GM19193 (cell line): ENCODE measurements around the gene CD82.
A peak's percentile ranks its signal among the peaks of the same experiment; 100 is the strongest.

Experiments used
- POLR2A ChIP-seq: IDR thresholded peaks from 4 replicates; pipeline ENCODE4 v1.6.1; 2011; ENCODE audit not compliant: insufficient read depth, insufficient read length; ENCODE audit errors: extremely low read depth

Gene CD82

DNA sequence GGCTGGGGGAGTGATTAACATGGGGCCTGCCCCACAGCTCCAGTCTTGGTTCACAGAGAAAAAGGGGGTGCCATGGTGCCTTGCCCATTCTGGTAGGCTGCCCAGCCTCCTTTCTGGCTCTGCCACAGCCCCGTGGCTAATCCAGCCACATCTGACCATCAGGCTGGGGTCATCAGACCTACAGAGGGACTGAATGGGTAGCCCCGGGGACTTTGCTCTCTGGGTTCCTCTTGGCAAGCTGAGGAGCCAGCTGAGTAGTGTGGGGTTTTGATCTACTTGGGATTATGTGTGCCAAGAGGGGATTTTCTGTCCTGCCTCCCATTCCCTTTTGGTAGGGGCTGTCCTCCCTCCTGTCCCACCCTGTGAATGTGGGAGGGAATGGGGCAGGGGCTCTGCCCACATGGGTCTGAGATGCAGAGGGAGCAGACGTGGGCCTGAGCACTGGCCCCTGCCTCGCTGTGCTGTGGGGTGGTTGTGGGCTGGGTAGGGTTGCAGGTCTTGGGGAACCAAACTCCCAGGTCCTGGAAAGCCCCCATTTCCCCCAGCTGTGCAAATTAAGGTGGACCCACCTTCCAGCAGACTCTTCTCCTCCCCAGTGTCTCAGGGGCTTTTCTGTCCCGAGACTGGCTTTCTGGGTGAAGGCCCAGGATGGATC is 32.0 kb downstream of the CD82 start:
- no peak for TF ChIP-seq POLR2A

DNA sequence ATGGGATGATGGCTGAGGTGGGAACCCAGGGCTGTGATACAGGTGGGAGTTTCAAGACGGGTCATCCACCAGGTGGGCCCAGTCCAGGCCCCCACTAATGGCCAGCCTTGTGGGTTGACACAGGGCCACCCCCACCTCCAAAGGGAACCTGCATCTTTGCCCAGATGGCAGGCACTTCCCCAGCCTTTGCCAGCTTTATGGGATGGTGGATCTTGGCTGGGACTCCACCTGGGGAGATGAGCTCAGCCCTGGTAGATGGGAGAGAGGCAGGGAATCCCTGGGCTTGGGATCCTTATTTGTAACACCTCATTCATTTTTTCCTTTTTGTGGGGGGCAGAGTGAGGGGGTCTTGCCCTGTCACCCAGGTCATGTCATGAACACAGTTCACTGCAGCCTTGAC is 33.4 kb downstream of the CD82 start:
- no peak for TF ChIP-seq POLR2A

DNA sequence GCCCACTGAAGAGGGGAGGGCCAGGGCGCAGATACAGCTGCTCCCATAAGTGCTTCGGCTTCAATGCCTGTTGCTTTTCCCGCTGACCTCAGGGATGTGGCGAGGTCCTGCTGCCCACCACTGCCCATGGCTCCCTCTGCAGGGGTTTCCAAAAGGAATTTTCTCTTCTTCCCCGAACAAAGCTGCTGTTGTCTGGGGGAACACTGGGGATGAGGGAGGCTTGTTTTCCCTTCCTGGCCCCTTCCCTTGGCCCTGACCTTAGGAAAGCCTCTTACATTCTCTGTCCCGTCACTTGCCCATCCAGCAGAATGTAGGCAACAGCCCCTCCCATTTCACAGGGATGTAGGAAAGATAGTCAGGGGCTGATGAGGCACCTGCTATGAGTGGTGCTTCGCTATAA is 34.8 kb downstream of the CD82 start:
- TF ChIP-seq POLR2A = no peak

DNA sequence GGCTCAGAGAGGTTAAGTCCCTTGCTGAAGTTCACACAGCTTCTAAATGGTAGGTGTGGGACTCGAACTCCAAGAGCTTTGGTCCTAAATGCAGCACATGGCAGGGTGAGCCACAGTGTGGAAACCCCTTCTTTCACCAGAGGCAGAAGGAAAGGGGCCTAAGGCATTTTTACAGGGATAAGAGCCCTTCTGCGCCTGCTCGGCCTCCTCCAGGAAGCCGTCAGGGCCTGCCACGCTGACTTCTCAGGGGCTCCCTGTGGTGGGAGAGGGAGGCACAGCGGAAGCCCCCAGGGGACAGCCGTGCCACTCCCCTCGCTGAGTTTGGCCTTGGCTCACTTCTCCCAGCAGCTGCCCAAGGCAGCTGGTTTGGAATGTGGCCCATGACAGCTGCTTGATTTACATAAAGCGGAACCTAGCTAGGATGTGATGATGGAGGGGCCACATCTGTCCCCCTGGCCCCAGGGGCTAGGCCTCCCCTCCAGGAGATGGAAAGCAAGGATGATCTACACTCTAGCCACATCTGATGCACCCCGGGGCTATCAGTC is 35.4 kb downstream of the CD82 start:
- no peak for TF ChIP-seq POLR2A

DNA sequence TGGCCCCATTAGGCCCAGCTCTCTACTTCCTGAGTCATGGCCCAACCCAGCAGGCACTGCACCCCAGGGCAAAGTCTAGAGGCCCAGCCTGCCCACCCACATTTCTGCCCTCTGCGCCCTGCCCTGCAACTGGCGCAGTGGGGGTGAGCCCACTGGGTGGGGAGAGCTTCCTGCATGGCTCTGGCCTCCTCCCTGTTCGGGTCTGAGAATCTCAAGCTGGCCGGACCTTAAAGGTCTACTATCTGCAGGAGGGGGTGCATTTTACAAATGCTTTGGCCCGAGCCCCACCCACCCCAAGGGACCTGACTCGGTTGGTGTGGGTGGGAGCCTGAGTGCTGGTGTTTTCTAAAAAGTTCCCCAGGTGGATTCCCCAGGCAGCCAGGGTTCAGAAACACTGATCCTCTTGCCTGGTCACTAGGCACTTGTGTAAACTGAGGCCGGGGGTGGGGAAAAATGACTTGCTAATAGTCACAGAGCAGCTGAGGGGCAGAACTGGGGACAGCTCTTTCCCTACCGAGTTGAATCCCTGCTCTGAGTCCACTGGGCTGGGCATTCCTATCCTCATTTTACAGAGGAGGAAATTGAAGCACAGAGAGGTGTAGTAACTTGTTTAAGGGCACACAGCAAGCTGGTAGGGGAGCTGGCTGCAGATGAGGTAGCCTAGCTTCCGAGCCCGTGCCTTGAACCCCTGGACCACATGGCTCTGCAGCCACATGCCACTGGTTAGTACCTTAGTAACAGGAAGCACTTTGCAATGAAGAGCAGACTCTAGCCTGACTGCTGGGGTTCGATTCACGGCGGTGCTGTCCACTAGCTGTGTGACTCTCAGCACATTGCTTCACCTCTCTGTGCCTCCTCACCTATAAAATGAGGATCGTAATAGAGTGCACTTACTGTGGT is 36.3 kb downstream of the CD82 start:
- TF ChIP-seq POLR2A = peak; percentile 50

DNA sequence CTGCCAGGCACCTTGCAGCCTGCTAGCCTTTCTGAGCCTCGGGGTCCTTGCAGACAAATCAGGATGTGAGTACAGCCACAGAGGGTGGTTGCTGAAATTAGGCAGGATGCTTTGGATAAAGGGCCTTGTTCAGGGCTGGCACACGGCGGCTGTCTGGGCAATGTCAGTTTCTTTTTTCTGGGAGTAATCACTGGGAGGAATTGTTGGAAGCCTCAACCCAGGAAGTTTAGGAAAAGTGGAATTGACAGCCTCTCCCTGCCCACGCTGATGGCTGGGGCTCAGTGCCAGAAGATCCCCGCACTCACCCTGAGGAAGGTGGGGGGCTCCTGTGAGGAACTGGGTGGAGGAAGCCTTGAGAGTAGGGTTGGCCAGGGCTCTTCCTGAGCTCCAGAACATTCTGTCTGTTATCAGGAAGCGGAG is 37.4 kb downstream of the CD82 start:
- TF ChIP-seq POLR2A = no peak

DNA sequence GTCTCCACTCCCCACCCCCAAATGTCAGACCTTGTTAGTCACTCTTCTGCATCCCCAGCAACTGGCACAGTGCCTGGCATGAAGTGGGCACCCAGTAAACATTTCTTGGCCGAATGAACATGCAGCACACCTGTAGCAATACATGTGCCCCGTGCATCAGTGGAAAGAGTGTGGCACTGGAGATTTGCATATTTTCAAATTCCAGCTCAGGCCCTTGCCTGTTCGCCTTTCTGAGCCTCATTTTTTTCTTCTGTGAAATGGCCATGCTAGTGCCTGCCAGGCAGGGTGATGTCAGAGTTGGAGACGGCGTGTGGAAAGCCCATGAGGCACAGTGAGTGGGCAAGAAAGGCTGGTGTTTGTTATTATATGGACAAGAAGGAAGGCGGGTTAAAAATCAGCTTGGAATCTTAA is 38.7 kb downstream of the CD82 start:
- no peak for TF ChIP-seq POLR2A

DNA sequence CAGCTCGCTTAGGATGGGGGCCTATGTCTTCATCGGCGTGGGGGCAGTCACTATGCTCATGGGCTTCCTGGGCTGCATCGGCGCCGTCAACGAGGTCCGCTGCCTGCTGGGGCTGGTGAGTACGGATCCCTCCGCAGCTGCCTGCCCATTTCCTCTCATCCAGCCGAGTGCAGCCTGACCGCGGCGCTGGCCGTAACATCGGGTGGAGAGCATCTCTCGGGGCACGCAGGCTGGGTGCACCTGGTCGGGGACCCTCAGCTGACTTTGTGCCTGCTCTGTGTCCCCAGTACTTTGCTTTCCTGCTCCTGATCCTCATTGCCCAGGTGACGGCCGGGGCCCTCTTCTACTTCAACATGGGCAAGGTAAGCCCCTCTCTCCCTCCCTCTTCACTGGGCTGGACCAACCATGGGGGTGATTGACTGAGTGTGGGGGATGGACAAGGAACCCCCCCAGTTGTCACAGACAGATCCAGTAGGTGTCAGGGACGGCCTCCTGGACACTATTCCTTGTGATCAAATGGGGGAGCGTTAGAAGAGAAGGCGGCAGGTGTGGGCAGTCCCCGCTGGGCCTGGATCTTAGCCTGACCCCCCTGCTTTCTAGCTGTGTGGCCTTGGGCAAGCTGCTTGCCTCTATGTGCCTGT is 39.7 kb downstream of the CD82 start:
- TF ChIP-seq POLR2A = no peak

DNA sequence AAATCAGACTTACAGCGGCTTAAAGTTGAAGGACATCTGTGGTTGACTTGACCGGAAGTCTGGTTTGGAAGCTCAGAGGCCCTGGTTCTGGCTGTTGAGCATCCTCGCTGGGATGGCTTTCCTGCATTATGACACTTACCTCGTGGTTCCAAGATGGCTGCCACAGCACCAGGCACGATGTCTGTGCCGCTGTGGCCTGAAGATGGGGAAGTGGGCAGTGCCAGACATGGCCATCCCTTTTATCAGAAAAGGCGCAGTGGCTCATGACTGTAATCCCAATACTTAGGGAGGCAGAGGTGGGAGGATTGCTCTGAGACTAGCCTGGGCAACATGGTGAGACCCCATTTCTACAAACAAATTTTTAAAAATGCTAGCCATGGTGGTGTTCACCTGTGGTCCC is 40.5 kb downstream of the CD82 start:
- TF ChIP-seq POLR2A = no peak

DNA sequence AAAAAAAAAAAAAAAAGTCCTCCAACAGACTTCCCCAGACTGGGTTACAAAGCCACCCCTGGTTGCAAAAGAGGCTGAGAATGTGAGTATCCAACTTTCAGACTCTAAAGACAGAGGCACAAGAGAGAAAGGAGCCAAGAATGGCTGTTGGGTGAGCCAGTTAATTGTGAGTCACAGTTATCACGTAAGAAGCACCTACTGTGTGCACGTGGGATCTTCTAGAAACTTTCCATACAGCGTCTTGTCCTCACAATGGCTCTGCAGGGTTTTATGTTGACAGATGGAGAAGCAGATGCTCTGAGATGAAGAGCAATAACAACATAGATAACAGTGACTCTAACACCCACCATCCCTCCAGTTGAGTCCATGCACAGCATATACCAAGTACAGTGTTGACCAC is 41.0 kb downstream of the CD82 start:
- no peak for TF ChIP-seq POLR2A

DNA sequence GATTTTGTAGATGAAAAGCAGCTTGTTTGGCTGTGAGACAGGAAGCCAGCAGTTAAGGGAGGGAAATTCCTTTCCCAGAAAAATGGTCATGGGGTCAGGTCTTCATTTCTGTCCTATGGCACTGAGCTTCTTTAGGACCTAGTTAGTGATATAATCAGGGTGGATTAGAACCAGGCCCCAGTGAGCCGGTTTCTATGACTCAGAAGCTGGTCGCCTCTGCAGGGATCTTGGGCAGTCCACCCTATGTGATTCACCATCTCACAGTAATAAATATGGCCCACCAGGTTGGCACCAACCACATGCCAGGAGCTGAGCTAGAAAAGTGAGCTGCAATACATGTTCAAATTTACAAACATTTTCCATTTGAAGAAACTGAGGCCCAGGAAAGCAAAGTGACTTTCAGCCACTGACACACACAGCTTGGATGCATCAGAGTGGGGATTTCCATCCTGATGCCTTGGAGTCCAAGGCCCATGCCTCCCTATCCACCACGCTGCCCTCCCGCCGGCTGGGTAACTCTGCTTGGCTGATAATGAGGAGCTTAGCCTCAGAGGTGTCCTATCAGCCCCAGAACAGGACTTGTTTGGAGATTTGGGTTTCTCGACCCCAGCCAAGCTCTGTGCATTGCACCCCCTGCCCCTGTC is 42.0 kb downstream of the CD82 start:
- no peak for TF ChIP-seq POLR2A

DNA sequence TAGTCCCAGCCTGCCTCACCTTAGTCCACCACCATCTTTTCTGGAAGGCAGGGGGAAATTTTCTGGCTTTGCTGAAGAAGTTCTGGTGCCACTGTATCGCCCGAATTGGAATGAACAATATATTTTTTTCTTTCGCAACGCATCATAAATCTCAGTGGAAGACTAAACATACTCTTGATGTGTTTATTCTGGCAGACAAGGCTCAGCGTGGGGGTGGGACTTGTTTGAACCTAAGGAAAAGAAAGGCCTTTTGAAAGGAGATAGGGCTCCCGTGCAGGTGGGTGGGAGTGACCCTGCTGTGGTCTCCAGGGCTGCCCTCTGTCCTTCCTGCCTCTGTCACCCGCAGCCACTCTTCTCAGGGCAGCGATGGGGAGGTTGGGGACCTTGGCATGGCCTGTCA is 42.5 kb downstream of the CD82 start:
- TF ChIP-seq POLR2A = no peak

DNA sequence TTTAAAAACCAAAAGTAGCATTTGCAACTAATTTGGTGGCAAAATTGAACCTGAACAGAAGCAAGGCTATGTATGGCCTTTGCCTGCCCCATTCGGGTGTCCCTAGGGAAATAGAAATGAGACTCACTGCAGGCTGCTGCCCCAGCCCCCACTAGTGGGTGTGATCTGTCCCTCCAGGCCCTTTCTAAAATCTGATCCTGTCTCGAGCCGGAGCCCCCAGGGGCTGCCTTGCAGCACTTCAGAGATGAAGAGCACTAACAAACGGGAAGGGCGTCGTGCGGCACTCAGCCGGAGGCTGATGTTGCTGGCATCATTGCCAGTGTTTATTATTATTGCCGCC is 43.2 kb downstream of the CD82 start:
- no peak for TF ChIP-seq POLR2A

DNA sequence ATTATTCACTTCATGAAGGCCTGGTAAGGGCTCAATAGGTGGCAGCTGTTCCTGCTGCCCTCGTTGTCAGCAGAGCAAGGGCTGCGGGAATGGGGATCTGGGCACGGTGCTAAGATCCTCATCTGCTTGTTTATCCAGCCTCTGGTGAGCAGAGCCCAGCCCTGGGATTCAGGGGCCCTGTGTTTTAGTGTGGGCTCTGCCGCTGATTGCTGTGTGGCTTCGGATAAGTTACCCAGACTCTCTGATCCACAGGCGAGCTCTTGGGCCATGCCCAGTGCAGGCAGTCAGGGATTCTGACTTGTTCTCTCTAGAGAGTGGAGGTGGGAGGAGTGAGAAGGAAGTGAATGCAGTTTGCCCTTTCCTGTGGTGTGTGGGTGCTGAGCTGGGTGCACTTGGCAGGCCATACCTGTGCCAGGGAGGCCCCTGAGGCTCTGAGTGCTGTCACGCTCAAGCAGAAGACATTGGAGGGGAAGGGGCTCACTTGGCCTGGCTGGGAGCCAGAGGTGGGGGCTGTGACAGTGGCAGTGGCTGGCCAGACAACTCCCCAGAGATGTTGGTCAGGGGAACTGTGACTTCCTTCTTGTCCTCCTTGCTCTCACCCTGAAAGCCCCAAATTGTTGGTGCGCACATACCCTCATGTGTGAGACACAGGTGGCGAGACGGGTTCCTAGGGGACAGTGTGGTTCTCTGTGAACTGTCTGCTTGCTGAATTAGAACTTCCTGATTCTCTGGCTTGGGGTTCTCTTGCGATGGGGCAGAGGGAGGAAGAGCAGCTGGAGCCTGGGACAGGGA is 43.7 kb downstream of the CD82 start:
- no peak for TF ChIP-seq POLR2A
